T-helper 1 cell treated with Interleukin-12 subunit alpha and Interleukin-12 subunit beta and Interleukin-4 antibody, amounts not matched to agents 30 μg/mL and 1 μg/mL, for 36 hours (primary cell): ENCODE measurements around the gene ERICH6B.

ENCODE experiments used
- H3K27ac Mint-ChIP-seq: one replicate; pipeline ENCODE4 v1.8.0; 2021; ENCODE audit warnings: mild to moderate bottlenecking, mixed read lengths
- H3K27me3 Mint-ChIP-seq: one replicate; pipeline ENCODE4 v1.8.0; 2021; ENCODE audit warnings: low read depth, mixed read lengths
- H3K36me3 Mint-ChIP-seq: one replicate; pipeline ENCODE4 v1.8.0; 2021; ENCODE audit warnings: low read depth, mixed read lengths
- H3K4me1 Mint-ChIP-seq: one replicate; pipeline ENCODE4 v1.8.0; 2021; ENCODE audit warnings: low read depth, mixed read lengths
- H3K4me3 Mint-ChIP-seq: one replicate; pipeline ENCODE4 v1.8.0; 2021; ENCODE audit warnings: mild to moderate bottlenecking, moderate library complexity, mixed read lengths
- H3K9me3 Mint-ChIP-seq: one replicate; pipeline ENCODE4 v1.8.0; 2021; ENCODE audit warnings: mixed read lengths

ERICH6B gene

GRCh38 chr13:45541806-45542205, 73.7 kb downstream of the ERICH6B start:
- Mint-ChIP-seq H3K4me1 (peaks cover 2% of the 10 kb centered on the region), H3K9me3 (no peaks in the 10 kb centered on the region), H3K4me3 (no peak overlapping the region), H3K27ac (no peak overlapping the region), H3K36me3 (peaks cover 1% of the 10 kb centered on the region), H3K27me3 (no peaks in the 10 kb centered on the region)

GRCh38 chr13:45540864-45541263, 74.7 kb downstream of the ERICH6B start:
- H3K27ac Mint-ChIP-seq: no peak overlapping the region
- peaks cover 2% of the 10 kb centered on the region for H3K4me1 Mint-ChIP-seq
- H3K9me3 Mint-ChIP-seq: no peaks in the 10 kb centered on the region
- peaks cover 3% of the 10 kb centered on the region for H3K36me3 Mint-ChIP-seq
- H3K27me3 Mint-ChIP-seq: no peaks in the 10 kb centered on the region
- no peak overlapping the region for H3K4me3 Mint-ChIP-seq

- no peaks in the 10 kb centered on the region for H3K27me3 Mint-ChIP-seq
- H3K27ac Mint-ChIP-seq: no peak overlapping the region
- peaks cover 3% of the 10 kb centered on the region for H3K36me3 Mint-ChIP-seq
- H3K9me3 Mint-ChIP-seq: no peaks in the 10 kb centered on the region
- no peak overlapping the region for H3K4me3 Mint-ChIP-seq
- H3K4me1 Mint-ChIP-seq: peaks cover 2% of the 10 kb centered on the region
These were observed 75.3 kb downstream of the ERICH6B start for GRCh38 chr13:45540195-45540594.

- H3K36me3 Mint-ChIP-seq: peaks cover 16% of the 10 kb centered on the region
- H3K27ac Mint-ChIP-seq: no peak overlapping the region
- no peaks in the 10 kb centered on the region for H3K27me3 Mint-ChIP-seq
- H3K4me3 Mint-ChIP-seq: no peak overlapping the region
- H3K9me3 Mint-ChIP-seq: no peaks in the 10 kb centered on the region
- H3K4me1 Mint-ChIP-seq: peaks cover 2% of the 10 kb centered on the region
These were observed 77.2 kb downstream of the ERICH6B start for GRCh38 chr13:45538382-45538781.

- Mint-ChIP-seq H3K4me3 (no peak overlapping the region), H3K9me3 (no peaks in the 10 kb centered on the region), H3K27me3 (no peaks in the 10 kb centered on the region), H3K27ac (no peak overlapping the region), H3K36me3 (peaks cover 16% of the 10 kb centered on the region), H3K4me1 (peaks cover 2% of the 10 kb centered on the region)
These were observed 78.0 kb downstream of the ERICH6B start for GRCh38 chr13:45537516-45537915.

- peaks cover 23% of the 10 kb centered on the region for H3K36me3 Mint-ChIP-seq
- H3K4me1 Mint-ChIP-seq: peaks cover 2% of the 10 kb centered on the region
- no peaks in the 10 kb centered on the region for H3K9me3 Mint-ChIP-seq
- no peak overlapping the region for H3K27ac Mint-ChIP-seq
- H3K4me3 Mint-ChIP-seq: no peak overlapping the region
- no peaks in the 10 kb centered on the region for H3K27me3 Mint-ChIP-seq
These were observed 79.3 kb downstream of the ERICH6B start for GRCh38 chr13:45536224-45536623.

- Mint-ChIP-seq H3K9me3 (no peaks in the 10 kb centered on the region), H3K4me3 (no peak overlapping the region), H3K27me3 (no peaks in the 10 kb centered on the region), H3K36me3 (peaks cover 28% of the 10 kb centered on the region), H3K4me1 (peaks cover 3% of the 10 kb centered on the region), H3K27ac (no peak overlapping the region)
These were observed 80.9 kb downstream of the ERICH6B start for GRCh38 chr13:45534604-45535003.

GRCh38 chr13:45529758-45530157, 85.8 kb downstream of the ERICH6B start:
- H3K36me3 Mint-ChIP-seq: peaks cover 36% of the 10 kb centered on the region
- H3K9me3 Mint-ChIP-seq: no peaks in the 10 kb centered on the region
- no peaks in the 10 kb centered on the region for H3K27me3 Mint-ChIP-seq
- no peak overlapping the region for H3K4me3 Mint-ChIP-seq
- peaks cover 2% of the 10 kb centered on the region for H3K4me1 Mint-ChIP-seq
- no peak overlapping the region for H3K27ac Mint-ChIP-seq

GRCh38 chr13:45527699-45528462, 87.7 kb downstream of the ERICH6B start:
- no peaks in the 10 kb centered on the region for H3K9me3 Mint-ChIP-seq
- no peaks in the 10 kb centered on the region for H3K27me3 Mint-ChIP-seq
- no peak overlapping the region for H3K4me3 Mint-ChIP-seq
- peaks cover 2% of the 10 kb centered on the region for H3K4me1 Mint-ChIP-seq
- no peak overlapping the region for H3K27ac Mint-ChIP-seq
- H3K36me3 Mint-ChIP-seq: peaks cover 29% of the 10 kb centered on the region

GRCh38 chr13:45522571-45522970, 93.0 kb downstream of the ERICH6B start:
- no peak overlapping the region for H3K4me3 Mint-ChIP-seq
- no peak overlapping the region for H3K27ac Mint-ChIP-seq

GRCh38 chr13:45521297-45521696, 94.2 kb downstream of the ERICH6B start:
- Mint-ChIP-seq H3K27ac (no peak overlapping the region), H3K9me3 (no peaks in the 10 kb centered on the region), H3K36me3 (peaks cover 59% of the 10 kb centered on the region), H3K4me3 (no peak overlapping the region), H3K27me3 (no peaks in the 10 kb centered on the region), H3K4me1 (peaks cover 4% of the 10 kb centered on the region)

More at GRCh38 chr13:45522571-45522970, 93.0 kb downstream of the ERICH6B start:
- Mint-ChIP-seq H3K36me3 (peaks cover 53% of the 10 kb centered on the region), H3K9me3 (no peaks in the 10 kb centered on the region), H3K4me1 (peaks cover 4% of the 10 kb centered on the region), H3K27me3 (no peaks in the 10 kb centered on the region)

GRCh38 chr13:45519493-45519892, 96.0 kb downstream of the ERICH6B start:
- H3K9me3 Mint-ChIP-seq: no peaks in the 10 kb centered on the region
- no peaks in the 10 kb centered on the region for H3K27me3 Mint-ChIP-seq
- peaks cover 4% of the 10 kb centered on the region for H3K4me1 Mint-ChIP-seq
- no peak overlapping the region for H3K4me3 Mint-ChIP-seq
- peaks cover 57% of the 10 kb centered on the region for H3K36me3 Mint-ChIP-seq
- H3K27ac Mint-ChIP-seq: no peak overlapping the region

GRCh38 chr13:45518525-45519245, 96.9 kb downstream of the ERICH6B start:
- Mint-ChIP-seq H3K9me3 (no peaks in the 10 kb centered on the region), H3K27ac (no peak overlapping the region), H3K36me3 (peaks cover 55% of the 10 kb centered on the region), H3K4me3 (no peak overlapping the region), H3K27me3 (no peaks in the 10 kb centered on the region), H3K4me1 (peaks cover 4% of the 10 kb centered on the region)

- Mint-ChIP-seq H3K36me3 (peaks cover 50% of the 10 kb centered on the region), H3K9me3 (no peaks in the 10 kb centered on the region), H3K4me1 (peaks cover 3% of the 10 kb centered on the region), H3K4me3 (no peak overlapping the region), H3K27ac (no peak overlapping the region), H3K27me3 (no peaks in the 10 kb centered on the region)
These were observed 98.8 kb downstream of the ERICH6B start for GRCh38 chr13:45516757-45517156.

- Mint-ChIP-seq H3K9me3 (no peaks in the 10 kb centered on the region), H3K27ac (no peak overlapping the region), H3K27me3 (no peaks in the 10 kb centered on the region), H3K4me3 (no peak overlapping the region), H3K36me3 (peaks cover 33% of the 10 kb centered on the region), H3K4me1 (no peaks in the 10 kb centered on the region)
These were observed 103.4 kb downstream of the ERICH6B start for GRCh38 chr13:45512098-45512496.
